HCEC 1CT (cell line): Measurements from ENCODE around the gene PRKACA.

Experiments
- DNase-seq: peaks from one replicate; pipeline ENCODE4 v3.0.0-alpha.2; 2017

The PRKACA gene

GRCh38 chr19:14117668-14118164 lies at the start of gene PRKACA:
Gene PRKACA, minus strand, starts transcription at chr19:14117762. Its CDS starts 215 bp downstream, at chr19:14117547.
- DNase-seq, result peak; percentile 99

DNA sequence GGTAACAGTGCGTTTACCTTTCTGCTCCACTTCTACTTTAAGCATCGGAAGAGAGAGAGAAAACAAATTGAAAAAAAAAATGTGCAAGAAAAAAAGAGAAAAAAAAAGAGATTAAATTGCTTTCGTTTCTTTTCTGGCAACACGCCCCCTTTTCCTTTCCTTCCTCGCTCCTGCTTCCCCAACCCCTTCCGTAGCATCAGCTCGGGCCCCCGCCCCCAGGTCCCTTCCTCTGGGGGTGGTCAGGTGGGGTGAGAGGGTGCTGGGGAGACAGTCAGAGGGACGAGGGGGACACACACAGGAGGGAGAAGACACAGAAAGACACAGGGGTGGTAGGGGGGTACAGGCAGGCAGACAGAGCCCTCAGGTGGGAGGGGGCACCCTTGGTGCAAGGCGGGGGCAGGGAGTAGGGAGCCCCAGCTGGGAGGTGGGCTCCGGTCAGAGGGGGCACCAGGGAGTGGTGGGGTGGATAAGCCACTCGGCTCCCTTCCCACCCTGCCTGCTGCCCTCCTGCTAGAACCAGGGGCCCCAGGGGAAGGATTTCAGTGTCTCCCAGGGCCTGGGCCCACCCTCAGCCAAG lies 49.5 kb upstream of the PRKACA start:
- DNase-seq, result no peak

DNA sequence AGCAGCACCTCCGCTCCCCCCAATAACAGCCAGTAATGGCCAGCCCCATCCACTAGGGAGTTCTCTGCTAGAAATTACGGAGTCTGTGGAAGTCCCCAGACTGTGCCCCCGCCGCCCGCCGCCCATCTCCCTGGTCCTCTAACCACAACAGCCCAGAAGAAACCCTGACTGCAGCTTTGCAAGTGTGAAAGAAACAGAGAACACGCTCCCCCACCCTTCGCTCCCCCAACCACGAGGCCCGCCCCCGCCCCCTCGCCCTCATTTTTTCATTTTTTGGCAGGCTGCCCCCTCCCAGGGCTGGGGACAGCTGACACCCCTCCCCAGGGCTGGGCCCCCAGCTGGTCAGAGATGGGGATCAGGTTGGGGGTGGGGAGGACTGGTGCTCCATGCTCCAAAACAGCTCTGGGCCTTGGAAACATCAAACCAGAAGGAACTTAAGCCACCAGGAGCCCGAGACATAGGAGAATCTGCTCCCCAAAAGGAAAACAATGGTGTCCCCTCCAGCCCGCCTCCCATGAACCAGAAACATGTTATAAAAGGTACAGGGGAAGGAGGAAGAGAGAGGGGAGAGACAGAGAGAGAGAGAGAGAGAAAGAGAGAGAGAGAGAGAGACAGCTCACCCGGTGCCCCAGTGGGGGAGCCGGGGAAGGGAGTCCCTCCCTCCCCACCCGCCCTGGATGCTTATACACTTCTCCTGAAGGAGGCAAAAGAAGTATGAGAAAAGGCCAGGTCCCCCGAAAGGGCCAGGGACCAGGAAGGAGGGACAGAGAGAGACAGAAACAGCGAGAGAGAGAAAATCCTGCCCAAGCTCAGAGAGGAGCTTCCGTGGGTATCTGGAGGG lies 48.6 kb upstream of the PRKACA start:
- no peak for DNase-seq

GRCh38 chr19:14164724-14165493 lies 47.3 kb upstream of the PRKACA start:
- DNase-seq, result no peak

- no peak for DNase-seq
Observed at GRCh38 chr19:14164082-14164481, 46.5 kb upstream of the PRKACA start.

- no peak for DNase-seq
Observed at GRCh38 chr19:14162871-14163297, 45.3 kb upstream of the PRKACA start.

DNA sequence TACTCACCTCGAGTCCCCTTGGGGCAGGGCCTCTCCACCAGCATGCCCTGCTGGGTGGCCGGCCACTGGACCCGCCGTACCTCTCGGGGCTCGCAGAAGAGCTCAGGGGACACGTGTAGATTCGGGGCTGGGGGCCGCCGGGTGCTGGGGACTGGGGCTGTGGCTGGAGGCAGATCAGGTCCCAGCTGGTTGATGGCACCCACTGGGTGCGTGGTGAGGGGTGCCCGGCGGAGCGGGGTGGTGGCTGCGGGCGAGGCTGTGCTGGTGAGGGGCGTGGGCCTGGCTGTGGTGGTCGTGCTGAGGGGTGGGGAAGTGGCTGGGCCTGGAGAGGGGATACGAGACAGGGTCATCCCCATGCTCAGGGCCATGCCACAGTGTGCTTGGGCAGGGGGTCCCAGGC lies 43.7 kb upstream of the PRKACA start:
- DNase-seq, result no peak

DNA sequence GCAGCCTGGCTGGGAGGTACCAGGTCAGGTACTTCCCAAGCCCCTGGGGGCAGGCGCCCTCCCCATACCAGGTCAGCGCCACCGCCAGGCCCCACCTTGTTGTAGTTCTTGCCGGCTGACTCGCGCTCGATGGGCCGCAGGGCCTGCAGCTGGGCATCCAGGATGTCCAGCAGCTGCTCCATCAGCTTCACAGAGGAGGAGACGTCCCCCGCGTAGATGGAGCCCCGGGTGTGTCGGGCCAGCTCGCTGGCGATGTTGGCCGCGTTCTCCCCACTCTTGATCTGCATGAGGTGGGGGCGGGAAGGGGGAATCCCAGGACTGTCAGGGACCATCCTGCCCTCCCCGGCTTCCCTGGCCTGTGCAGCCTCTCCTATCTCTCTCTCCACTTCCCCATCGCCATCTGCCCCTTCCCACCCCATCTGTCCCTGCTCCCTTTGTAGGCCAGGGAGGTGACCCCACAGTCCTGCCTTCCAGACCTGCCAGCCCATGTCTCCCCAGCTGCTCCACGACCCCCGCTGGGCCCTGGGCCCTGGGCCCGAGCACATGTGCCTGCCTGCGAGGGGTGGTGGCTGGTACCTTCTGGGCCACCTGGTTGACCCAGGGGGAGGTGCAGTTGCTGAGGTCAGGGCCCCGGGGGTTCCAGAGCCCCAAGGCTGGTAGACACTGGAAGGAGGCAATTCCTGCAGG lies 42.6 kb upstream of the PRKACA start:
- no peak for DNase-seq

GRCh38 chr19:14159059-14159458 lies 41.5 kb upstream of the PRKACA start:
- DNase-seq, result no peak

DNA sequence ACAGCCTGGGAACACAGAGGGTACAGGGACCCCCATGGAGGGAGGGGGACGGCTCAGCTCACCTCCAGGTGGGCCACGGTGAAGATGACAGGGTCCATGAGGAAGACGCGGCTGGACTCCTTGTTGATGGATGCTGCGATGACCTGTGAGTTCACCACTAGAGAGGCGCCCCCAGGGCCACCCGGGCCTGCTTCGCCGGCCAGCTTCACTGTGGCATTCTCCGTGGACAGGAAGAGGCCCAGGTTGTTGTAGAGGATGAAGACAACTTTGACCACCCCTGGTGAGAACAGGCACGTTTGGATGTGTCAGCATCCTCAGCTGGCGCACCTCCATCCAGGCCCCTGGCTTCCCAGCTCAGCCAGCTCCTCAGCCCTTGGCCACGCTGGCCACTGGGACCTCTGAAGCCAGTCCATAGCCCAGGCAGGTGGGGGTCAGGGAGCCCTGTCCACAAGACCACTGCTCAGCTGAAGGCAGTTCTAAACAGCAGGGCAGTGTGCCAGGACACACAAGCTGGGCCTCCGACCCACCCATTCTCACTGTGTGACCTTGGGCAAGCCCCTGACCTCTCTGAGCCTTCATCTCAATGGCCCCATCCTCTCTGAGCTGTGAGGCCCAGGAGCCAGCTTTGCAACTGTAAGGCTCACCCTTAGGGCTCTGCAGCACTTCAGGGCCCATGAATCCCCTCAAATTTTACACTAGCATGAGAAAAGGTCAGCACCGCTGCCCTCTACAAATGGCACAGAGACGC lies 40.9 kb upstream of the PRKACA start:
- no peak for DNase-seq

DNA sequence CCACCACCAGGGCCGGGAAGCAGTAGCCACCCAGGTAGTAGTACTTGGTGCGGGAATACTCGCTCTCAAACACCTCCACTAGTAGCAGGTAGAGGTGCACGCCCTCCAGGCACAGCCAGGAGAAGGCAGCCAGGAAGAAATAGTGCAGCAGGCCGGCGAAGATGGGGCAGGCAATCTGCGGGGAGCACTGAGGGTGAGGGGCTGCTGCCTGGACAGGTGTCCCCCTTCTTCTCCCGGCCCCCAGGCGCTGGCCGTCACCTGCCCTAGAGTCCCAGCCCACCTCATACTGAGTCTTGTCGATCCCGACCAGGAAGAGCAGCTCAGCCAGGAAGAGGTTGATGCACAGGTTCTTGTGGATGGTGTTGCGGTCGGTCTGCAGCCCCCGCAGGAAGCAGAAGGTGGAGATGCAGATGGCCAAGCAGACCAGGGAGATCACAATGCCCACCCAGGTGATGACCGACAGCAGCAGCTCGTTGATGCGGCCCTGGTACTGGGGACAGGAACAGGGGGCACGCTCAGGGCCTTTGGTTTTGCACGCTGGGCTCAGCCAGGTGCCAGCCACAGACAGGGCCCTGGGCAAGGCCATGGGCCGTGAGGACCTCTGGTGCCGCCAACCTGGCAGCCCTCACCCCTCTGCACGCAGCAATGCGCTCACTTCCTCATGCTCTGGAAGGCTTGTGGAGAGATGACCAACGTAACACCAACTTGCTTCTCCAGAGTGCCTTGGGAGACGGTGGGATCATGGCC lies 39.6 kb upstream of the PRKACA start:
- DNase-seq, result no peak

DNA sequence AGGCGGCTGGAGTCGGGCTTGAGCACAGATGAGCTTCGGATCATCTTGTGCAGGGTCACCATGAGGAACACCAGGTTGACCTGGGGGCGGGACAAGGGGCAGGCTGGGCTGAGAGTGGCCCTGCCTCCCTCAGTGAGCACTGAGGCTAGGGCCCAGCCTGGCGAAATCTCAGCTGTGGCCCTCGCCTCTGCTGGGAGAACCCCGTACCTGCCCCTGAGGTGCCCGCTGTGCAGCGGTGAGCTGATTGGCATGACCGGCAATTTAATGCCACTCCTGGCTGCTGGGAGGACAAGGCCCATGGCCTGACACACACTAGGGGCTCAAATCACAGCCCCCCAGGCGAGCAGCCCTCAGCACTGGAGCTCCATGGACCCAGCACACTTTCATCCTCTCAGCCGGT lies 38.6 kb upstream of the PRKACA start:
- no peak for DNase-seq

DNA sequence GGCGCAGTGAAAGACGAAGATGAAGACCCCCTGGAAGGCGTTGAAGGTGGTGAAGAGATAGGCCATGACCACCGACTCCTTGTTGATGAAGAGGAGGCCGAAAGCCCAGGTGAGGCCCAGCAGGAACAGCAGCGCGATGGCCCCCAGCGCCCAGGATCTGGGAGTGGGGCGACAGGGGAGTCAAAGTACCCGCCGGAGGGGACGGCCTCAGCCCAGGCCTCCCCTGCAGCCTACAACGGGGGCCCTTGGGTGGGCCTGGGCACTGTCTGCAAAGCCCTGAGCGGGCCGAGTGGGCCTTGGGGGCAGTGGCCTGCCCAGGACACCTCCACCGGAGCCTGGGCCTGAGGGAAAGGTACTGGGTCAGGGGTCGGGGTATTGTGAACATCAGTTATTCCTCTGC lies 37.8 kb upstream of the PRKACA start:
- no peak for DNase-seq

DNA sequence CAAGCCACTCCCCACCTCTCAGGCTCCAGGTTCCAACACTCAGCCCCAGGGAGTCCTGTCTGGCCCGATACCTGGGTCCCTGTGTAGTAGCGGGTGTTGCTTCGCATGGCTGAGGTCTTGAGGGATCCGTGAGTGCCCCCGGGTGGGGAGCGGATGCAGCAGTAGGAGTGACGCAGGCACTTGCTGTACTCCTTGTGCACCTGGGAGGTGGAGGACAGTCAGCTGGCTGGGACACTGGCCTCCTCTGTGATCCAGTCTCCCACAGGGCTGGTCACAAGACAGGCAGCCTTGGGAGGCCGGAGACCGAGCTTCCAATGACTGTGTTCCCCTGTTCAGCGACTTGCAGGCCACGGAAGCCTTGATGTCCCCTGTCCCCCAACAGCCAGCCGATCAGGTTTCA lies 35.2 kb upstream of the PRKACA start:
- DNase-seq, result no peak

DNA sequence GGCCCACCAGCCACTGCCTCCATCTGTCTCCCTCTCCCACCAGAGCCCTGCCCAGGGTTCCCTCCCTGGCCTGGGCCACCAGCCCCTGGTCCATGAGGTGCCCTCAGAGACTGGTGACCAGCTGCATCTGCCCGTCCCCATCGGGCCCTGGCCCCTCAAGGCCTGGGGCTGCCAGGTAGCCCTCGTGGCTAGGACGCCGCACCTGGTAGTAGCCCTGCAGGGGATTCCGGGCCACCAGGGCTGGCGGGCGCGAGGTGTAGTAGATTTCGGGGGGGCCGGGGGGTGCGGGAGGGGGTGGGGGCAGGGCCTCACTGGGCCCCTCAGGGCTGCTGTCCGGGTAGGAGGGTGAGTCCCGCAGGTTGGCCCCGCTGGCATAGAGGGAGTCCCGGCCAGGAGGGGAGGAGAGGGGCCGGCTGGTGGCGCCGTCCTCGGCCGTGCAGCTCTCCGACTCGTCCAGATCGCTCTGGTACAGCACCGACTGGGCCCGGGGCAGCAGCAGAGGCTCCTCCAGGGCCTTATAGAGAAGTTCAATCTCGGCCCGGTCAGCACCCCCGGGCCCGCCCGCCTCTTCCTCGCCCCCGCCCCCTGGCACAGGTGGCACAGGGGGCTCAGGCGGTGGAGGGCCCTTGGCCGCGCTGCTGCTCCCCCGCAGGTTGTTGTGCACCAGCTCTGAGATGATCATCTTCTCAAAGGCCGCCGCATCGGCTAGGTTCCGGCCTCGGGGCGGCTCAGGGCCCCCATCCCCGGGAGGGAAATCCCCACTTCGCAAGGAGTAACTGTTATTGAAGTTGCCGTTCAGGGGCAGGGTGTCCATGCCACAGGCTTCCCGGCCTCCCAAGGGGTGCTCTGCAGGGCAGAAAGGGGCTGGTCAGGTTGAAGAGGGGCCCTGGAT lies 33.5 kb upstream of the PRKACA start:
- no peak for DNase-seq

DNA sequence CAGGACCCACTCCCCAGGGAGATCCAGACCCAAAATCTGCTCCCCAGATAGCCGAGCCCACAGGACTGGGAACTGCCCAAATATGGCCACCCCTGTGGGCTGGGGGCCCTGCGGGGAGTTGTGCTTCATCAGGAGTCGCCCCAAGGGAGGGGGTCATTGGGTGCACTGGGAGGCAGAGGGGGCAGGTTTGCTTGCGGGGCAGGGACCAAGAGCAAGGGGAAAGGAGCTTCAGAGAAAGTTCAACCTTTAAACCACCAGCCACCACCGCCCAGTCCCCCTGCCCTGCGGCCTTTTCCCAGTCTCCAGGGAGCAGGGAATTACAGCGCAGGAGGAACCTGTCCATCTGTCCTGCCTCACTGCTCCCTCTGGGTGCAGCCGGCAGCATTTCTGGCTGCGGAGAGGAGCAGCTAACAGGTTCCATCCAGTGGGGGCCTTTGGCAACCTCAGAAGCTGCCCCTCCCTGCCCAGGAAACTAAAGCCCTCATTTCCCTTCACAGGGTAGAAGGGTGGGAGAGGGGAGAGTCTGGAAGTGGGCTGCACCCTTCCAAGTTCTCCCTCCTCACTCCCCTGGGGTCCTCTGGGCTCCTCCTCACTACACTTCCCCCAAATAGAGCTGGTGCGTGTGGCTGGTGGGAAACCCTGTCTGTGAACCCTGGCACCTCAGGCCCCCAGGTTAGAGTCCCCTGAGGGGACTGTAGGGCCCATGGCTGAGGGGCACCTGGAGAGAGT lies 32.6 kb upstream of the PRKACA start:
- DNase-seq, result no peak

GRCh38 chr19:14149509-14149994 lies 32.0 kb upstream of the PRKACA start:
- no peak for DNase-seq

- no peak for DNase-seq
Observed at GRCh38 chr19:14148751-14149410, 31.3 kb upstream of the PRKACA start.
